Stomach (tissue), 9 donors: ENCODE data around the gene AUTS2. TPM values are rescaled to one million over a fixed set of nuclear protein-coding genes. Genes with fewer than 3 reads are reported as not detected.

Experiments used
- DNase-seq, 2 donors: peaks; one replicate each; pipeline versions ENCODE4 v3.0.0 to v3.0.0-alpha.2; 2013 to 2019
- H3K27ac ChIP-seq, 5 donors: fragments of 200-600 bp in 4 of 5; sonication (generic) in 4 of 5; one replicate each; pipeline ENCODE4 v1.5.1; 2013 to 2019; ENCODE audit warnings: mild to moderate bottlenecking in 1 of 5, moderate library complexity in 1 of 5
- H3K27me3 ChIP-seq, 3 donors: fragments of 200-600 bp; sonication (generic); one replicate each; pipeline ENCODE4 v1.5.1; 2017 to 2019; ENCODE audit warnings: mixed run types in 1 of 3
- H3K36me3 ChIP-seq, 4 donors: fragments of 200-600 bp; sonication (generic); 1 replicate in 3 of 4; 2 replicates in 1 of 4; pipeline ENCODE4 v1.5.1; 2016 to 2019
- H3K4me1 ChIP-seq, 4 donors: fragments of 200-600 bp; sonication (generic); one replicate each; pipeline ENCODE4 v1.5.1; 2016 to 2019
- H3K4me3 ChIP-seq, 4 donors: fragments of 200-600 bp; sonication (generic) in 3 of 4; one replicate each; pipeline ENCODE4 v1.5.1; 2016 to 2019; ENCODE audit warnings: mild to moderate bottlenecking in 1 of 4
- H3K9me3 ChIP-seq, 4 donors: fragments of 200-600 bp; sonication (generic); one replicate each; pipeline ENCODE4 v1.5.1; 2016 to 2019
- CTCF ChIP-seq, 7 experiments: fragments of 450-650 bp in 4 of 7; fragments of 200-600 bp in 3 of 7; sonication (generic) in 3 of 7; IDR thresholded peaks; one replicate each; pipeline ENCODE4 v1.5.1; 2016 to 2019; ENCODE audit warnings: antibody characterized with exemption in 7 of 7, control low read depth in 2 of 7, mild to moderate bottlenecking in 1 of 7
- EP300 ChIP-seq: sonication (generic); formaldehyde crosslinking; IDR thresholded peaks from one replicate; pipeline ENCODE4 v1.6.1; 2017; ENCODE audit warnings: antibody characterized with exemption
- POLR2A ChIP-seq, 4 donors: fragments of 450-650 bp; IDR thresholded peaks; one replicate each; pipeline ENCODE4 v1.6.1; 2016; ENCODE audit warnings: antibody characterized with exemption in 4 of 4, control low read depth in 2 of 4, mild to moderate bottlenecking in 1 of 4, moderate library complexity in 1 of 4
- POLR2AphosphoS5 ChIP-seq, 3 donors: sonication (generic); formaldehyde crosslinking; IDR thresholded peaks; one replicate each; pipeline ENCODE4 v1.6.1; 2016; ENCODE audit warnings: antibody characterized with exemption in 3 of 3
- WGBS, 5 donors: extraction: QIAGEN DNeasy Blood & Tissue Kit in 3 of 5; methylation state at CpG; one replicate each; pipeline versions ENCODE4 v1.1.5 to v1.1.7; 2013 to 2018; 5-methylcytosine and 5-hydroxymethylcytosine counted together
- intact Hi-C: fragments of 100-400 bp; cut with DNase I; formaldehyde crosslinking; loops from one replicate; pipeline ENCODE4 v1.15.1; 2023; ENCODE audit warnings: low total_unique reads
- polyA plus RNA-seq, 3 donors: library from polyadenylated mRNA; stranded (reverse); fragments of 200-250 nt; gene quantifications; one replicate each; pipeline ENCODE4 v1.2.3, GENCODE V29; 2013
- total RNA-seq, 5 donors: library from RNA; depleted of rRNA; stranded (reverse); fragments of >200 nt; gene quantifications; one replicate each; pipeline versions ENCODE4 v1.1.0 to v1.2.3, GENCODE V29; 2014 to 2016
- donor health status: healthy with polysubstance abuse.
- donor health status: Bipolar disorder and iron deficiency.
- donor health status: healthy.

The AUTS2 gene
- total and polyA plus RNA-seq, 8 donors, result 3.8 to 90.3 (median 38.1) TPM

DNA sequence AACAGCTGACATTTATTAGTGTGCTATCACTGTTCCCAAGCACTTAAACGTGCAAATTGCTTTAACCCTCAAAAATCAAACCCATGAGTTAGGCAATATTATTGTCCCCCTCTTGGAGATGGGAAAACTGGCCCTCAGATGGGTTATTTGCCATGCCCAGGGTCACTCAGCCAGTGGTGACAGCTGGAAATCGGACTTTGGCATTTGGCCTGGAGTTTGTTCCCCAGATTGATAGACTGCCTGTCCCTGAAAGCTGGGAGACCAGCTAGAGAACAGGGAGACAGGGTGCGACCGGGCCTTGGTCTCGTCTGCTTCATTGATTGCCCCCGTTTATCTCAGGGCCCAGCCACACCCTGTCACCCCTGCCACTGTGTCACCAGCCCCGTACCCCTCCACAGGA lies 1167.4 kb downstream of the AUTS2 start:
- no peak overlapping the region for H3K4me3 ChIP-seq
- WGBS, 5 donors, result 82 to 92% (median 89%) methylated on average over 7 of the region's 7 CpGs
- H3K9me3 ChIP-seq, result no peaks in the 10 kb centered on the region
- no peak for DNase-seq
- intact Hi-C loops, result no loop called here
- H3K4me1 ChIP-seq, result peaks cover 0 to 15% (median 6%) of the 10 kb centered on the region in 4 donors
- H3K36me3 ChIP-seq, result peaks cover 4 to 59% (median 49%) of the 10 kb centered on the region in 4 donors
- no peaks in the 10 kb centered on the region for H3K27me3 ChIP-seq
- no peak for TF ChIP-seq EP300
- TF ChIP-seq POLR2A (IDR thresholded peaks at IDR 0.05), result no peak
- no peak for TF ChIP-seq CTCF (IDR thresholded peaks at IDR 0.05)
- TF ChIP-seq POLR2AphosphoS5 (IDR thresholded peaks at IDR 0.05), result no peak
- no peak overlapping the region for H3K27ac ChIP-seq

- intact Hi-C loops, result no loop called here
- TF ChIP-seq CTCF (IDR thresholded peaks at IDR 0.05) (no peak), EP300 (no peak)
- H3K4me1 ChIP-seq, result peaks cover 0 to 10% (median 4%) of the 10 kb centered on the region in 4 donors
- H3K36me3 ChIP-seq, result peaks cover 4 to 61% (median 50%) of the 10 kb centered on the region in 4 donors
- DNase-seq, result no peak
- no peaks in the 10 kb centered on the region for H3K9me3 ChIP-seq
- 92 to 98% (median 97%) methylated on average over 16 to 21 of the region's 21 CpGs for WGBS, 5 donors
- no peak overlapping the region for H3K4me3 ChIP-seq
- H3K27me3 ChIP-seq, result no peaks in the 10 kb centered on the region
- no peak overlapping the region for H3K27ac ChIP-seq
Measured at GRCh38 chr7:70766109-70766508, 1167.8 kb downstream of the AUTS2 start.

GRCh38 chr7:70766694-70767093 lies 1168.4 kb downstream of the AUTS2 start:
- Histone ChIP-seq H3K36me3 (peaks cover 8 to 67% (median 56%) of the 10 kb centered on the region in 4 donors), H3K4me1 (peaks cover 0 to 8% (median 3%) of the 10 kb centered on the region in 4 donors), H3K9me3 (no peaks in the 10 kb centered on the region), H3K27ac (no peak overlapping the region), H3K4me3 (no peak overlapping the region), H3K27me3 (no peaks in the 10 kb centered on the region)
- intact Hi-C loops, result no loop called here
- 95 to 99% (median 97%) methylated on average over 4 of the region's 4 CpGs for WGBS, 5 donors
- DNase-seq, result no peak
- TF ChIP-seq CTCF (IDR thresholded peaks at IDR 0.05) (no peak), POLR2A (IDR thresholded peaks at IDR 0.05) (no peak)

DNA sequence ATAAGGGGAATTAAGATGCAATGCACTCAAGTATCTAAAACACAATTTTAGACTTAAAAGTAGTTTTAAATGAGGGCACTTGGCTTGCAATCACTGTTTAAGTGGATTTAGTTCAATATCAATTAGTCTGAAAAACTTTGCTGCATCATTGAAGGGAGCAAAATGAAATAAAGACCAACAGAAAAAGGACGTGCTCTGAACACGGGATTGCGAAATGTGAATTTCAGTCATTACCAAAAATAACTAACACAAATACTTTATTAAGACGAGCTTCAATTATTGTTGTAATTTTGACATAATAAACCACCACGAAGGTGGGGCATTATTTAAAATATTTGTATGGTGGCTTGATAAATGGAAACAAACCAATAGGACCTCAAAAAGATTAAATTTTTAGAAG lies 1171.9 kb downstream of the AUTS2 start:
- no peak for DNase-seq
- Histone ChIP-seq H3K4me1 (no peaks in the 10 kb centered on the region), H3K36me3 (peaks cover 21 to 79% (median 74%) of the 10 kb centered on the region in 4 donors), H3K9me3 (no peaks in the 10 kb centered on the region), H3K27ac (no peak overlapping the region), H3K4me3 (no peak overlapping the region), H3K27me3 (no peaks in the 10 kb centered on the region)
- WGBS, 5 donors, result 85 to 91% (median 88%) methylated on average over 5 of the region's 5 CpGs
- no peak for TF ChIP-seq POLR2A (IDR thresholded peaks at IDR 0.05)
- no peak for TF ChIP-seq EP300
- TF ChIP-seq POLR2AphosphoS5 (IDR thresholded peaks at IDR 0.05), result no peak
- no peak for TF ChIP-seq CTCF (IDR thresholded peaks at IDR 0.05)
- intact Hi-C loops, result no loop called here
